Panc1 (cell line): Measurements from ENCODE around the gene ZFPL1. TPM values are rescaled to one million over a fixed set of nuclear protein-coding genes. Genes with fewer than 3 reads are reported as not detected.

Experiments used
- ATAC-seq: fragments of 200-7000 bp; cut with Tn5 transposase; 2 replicates; pipeline ENCODE4 v1.9.1; 2020; ENCODE audit warnings: mild to moderate bottlenecking, moderate library complexity
- BruUV-seq: library from RNA; stranded (reverse); fragments of 400-500 nt; replicated peaks from 2 replicates; lab custom pipeline; 2021; lab: Mats Ljungman, UMichigan
- CTCF ChIA-PET: fragments of 300-600 bp; sonication (Branson Sonifier 250); formaldehyde crosslinking; loops from one replicate; lab custom pipeline; 2022; ENCODE audit warnings: antibody characterized with exemption; lab: Charles Lee
- POLR2A ChIA-PET: fragments of 300-600 bp; sonication (Branson Sonifier 250); formaldehyde crosslinking; loops from one replicate; lab custom pipeline; 2022; ENCODE audit warnings: antibody characterized with exemption; lab: Charles Lee
- DNase-seq: peaks from one replicate; pipeline ENCODE4 v3.0.0-alpha.2; 2010; ENCODE audit warnings: low read depth, low spot score
- H3K27ac ChIP-seq: 2 replicates; pipeline ENCODE4 v1.5.1; 2011; ENCODE audit warnings: mild to moderate bottlenecking, low read length, inconsistent platforms
- H3K27me3 ChIP-seq: fragments of 200-500 bp; sonication (Bioruptor generic); 2 replicates; pipeline ENCODE4 v1.6.0; 2014; ENCODE audit warnings: low read length, inconsistent platforms; ENCODE audit not compliant: control insufficient read depth, insufficient read depth
- H3K36me3 ChIP-seq: fragments of 200-500 bp; sonication (Bioruptor generic); 2 replicates; pipeline ENCODE4 v1.5.1; 2014; ENCODE audit warnings: inconsistent platforms, mild to moderate bottlenecking, low read length, moderate library complexity; ENCODE audit not compliant: control insufficient read depth, insufficient read depth
- H3K4me1 ChIP-seq: 2 replicates; pipeline ENCODE4 v1.5.1; 2011; ENCODE audit warnings: inconsistent platforms, mild to moderate bottlenecking, low read length, moderate library complexity; ENCODE audit not compliant: control insufficient read depth, insufficient read depth
- H3K4me3 ChIP-seq, 2 experiments: 2 replicates each; pipeline ENCODE4 v1.5.1; 2011 to 2012; ENCODE audit warnings: low read depth in 2 of 2, low read length in 2 of 2, mild to moderate bottlenecking in 2 of 2, inconsistent platforms in 1 of 2, moderate library complexity in 1 of 2
- H3K9me3 ChIP-seq: fragments of 200-500 bp; sonication (Bioruptor generic); 2 replicates; pipeline ENCODE4 v1.5.1; 2014; ENCODE audit warnings: low read depth, mild to moderate bottlenecking, inconsistent platforms, low read length, moderate library complexity; ENCODE audit not compliant: control insufficient read depth, insufficient read depth
- POLR2AphosphoS5 ChIP-seq: IDR thresholded peaks from 2 replicates; pipeline ENCODE4 v1.6.1; 2012; ENCODE audit warnings: mild to moderate bottlenecking, low read depth, low read length, moderate library complexity
- SIN3A ChIP-seq: IDR thresholded peaks from 2 replicates; pipeline ENCODE4 v1.6.1; 2012; ENCODE audit warnings: low read depth, mild to moderate bottlenecking, low read length, moderate library complexity, borderline replicate concordance; ENCODE audit not compliant: insufficient read depth
- TCF7L2 ChIP-seq: IDR thresholded peaks from 2 replicates; pipeline ENCODE4 v1.6.1; 2011; ENCODE audit warnings: mild to moderate bottlenecking, low read depth, low read length, inconsistent platforms
- in situ Hi-C: cut with HindIII; loops from 2 replicates; pipeline ENCODE4 v1.10.0; 2016; ENCODE audit warnings: low sequenced_read_pairs, low pct_unique_long_range_greater_than_20kb
- intact Hi-C: fragments of 100-400 bp; cut with micrococcal nuclease; formaldehyde crosslinking; loops from one replicate; pipeline ENCODE4 v1.10.0; 2022; ENCODE audit not compliant: unreplicated experiment
- microRNA-seq: library from miRNA; unstranded; fragments of <30 nt; microRNA quantifications from one replicate; pipeline ENCODE4 v1.1.0, GENCODE V29; 2020; ENCODE audit not compliant: unreplicated experiment
- total RNA-seq: library from RNA; stranded (reverse); gene quantifications from one replicate; pipeline ENCODE4 v1.2.1, GENCODE V29; 2021; ENCODE audit not compliant: unreplicated experiment
- TF ChIP-seq, protein P1 (sequence below), 2 experiments: IDR thresholded peaks; 2 replicates each; pipeline ENCODE4 v1.6.1; 2011 to 2012; ENCODE audit warnings: low read depth in 2 of 2, control low read depth in 1 of 2, low read length in 1 of 2, mild to moderate bottlenecking in 1 of 2, moderate library complexity in 1 of 2; ENCODE audit not compliant: insufficient read depth in 1 of 2

The ZFPL1 gene
- total RNA-seq, 1 experiment from 2014 or later, result 68.4 TPM

DNA sequence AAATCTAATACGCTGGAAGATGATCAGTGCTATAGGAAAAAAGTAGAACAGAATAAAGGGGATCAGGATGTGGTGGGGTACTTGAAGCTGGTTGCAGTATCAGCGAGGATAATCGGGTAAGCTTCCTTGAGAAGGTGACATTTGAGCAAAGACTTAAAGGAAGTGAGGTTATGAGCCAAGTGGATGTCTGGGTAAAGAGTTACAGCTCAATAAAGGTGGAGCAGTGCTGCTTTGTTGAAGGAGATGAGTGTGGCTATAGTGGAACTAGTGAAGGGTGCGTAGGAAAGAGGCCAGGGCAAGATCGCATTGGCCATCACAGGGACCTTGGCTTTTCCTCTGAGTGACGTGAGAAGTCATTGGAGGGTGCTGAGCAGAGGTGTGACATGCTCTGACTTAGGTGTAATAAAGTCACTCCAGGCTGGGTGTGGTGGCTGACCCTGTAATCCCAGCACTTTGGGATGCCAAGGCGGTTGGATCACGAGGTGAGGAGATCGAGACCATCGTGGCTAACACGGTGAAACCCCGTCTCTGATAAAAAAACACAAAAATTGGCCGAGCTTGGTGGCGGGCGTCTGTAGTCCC lies 52.6 kb downstream of the ZFPL1 start:
- DNase-seq (no peak), ATAC-seq (no peak)
- no peaks in the 10 kb centered on the region for H3K9me3 ChIP-seq
- H3K27me3 ChIP-seq, result no peaks in the 10 kb centered on the region
- peaks cover 4% of the 10 kb centered on the region; the same call in 1 of the 2 replicates for H3K36me3 ChIP-seq
- no TSS peak for BruUV-seq
- TF ChIP-seq SIN3A (no peak), POLR2AphosphoS5 (no peak), TCF7L2 (no peak)
- TF ChIP-seq, protein P1, sequence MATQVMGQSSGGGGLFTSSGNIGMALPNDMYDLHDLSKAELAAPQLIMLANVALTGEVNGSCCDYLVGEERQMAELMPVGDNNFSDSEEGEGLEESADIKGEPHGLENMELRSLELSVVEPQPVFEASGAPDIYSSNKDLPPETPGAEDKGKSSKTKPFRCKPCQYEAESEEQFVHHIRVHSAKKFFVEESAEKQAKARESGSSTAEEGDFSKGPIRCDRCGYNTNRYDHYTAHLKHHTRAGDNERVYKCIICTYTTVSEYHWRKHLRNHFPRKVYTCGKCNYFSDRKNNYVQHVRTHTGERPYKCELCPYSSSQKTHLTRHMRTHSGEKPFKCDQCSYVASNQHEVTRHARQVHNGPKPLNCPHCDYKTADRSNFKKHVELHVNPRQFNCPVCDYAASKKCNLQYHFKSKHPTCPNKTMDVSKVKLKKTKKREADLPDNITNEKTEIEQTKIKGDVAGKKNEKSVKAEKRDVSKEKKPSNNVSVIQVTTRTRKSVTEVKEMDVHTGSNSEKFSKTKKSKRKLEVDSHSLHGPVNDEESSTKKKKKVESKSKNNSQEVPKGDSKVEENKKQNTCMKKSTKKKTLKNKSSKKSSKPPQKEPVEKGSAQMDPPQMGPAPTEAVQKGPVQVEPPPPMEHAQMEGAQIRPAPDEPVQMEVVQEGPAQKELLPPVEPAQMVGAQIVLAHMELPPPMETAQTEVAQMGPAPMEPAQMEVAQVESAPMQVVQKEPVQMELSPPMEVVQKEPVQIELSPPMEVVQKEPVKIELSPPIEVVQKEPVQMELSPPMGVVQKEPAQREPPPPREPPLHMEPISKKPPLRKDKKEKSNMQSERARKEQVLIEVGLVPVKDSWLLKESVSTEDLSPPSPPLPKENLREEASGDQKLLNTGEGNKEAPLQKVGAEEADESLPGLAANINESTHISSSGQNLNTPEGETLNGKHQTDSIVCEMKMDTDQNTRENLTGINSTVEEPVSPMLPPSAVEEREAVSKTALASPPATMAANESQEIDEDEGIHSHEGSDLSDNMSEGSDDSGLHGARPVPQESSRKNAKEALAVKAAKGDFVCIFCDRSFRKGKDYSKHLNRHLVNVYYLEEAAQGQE (IDR thresholded peaks at IDR 0.05; ENCODE audit: insufficient read depth in 1 of 2, low read depth in 2 of 2, low read length in 1 of 2), result no peak
- no peak overlapping the region for H3K4me3 ChIP-seq
- no peak overlapping the region for H3K27ac ChIP-seq
- in situ Hi-C loops, result no loop called here
- ChIA-PET POLR2A (interaction anchor here (0.7 kb wide), 1 partner anchor 361 kb away, joined by 10 read pairs; no protein-coding TSS in a partner anchor), CTCF (no interaction called here)
- H3K4me1 ChIP-seq, result peaks cover 16% of the 10 kb centered on the region
- intact Hi-C loops, result loop anchor here (10.0 kb wide), 1 partner anchor 48 kb away; the partner anchor contains the start of gene CAPN1

Small RNAs within 50 kb of the gene (microRNA-seq; reads per million reads assigned to microRNA genes)
- gene MIR6751, result 1.9 reads per million

Other genes with a start within 250 kb of the ZFPL1 start
- 4.1 TPM for gene CDC42BPG, start 239.6 kb upstream of the ZFPL1 start, total RNA-seq
- gene EHD1, start 205.6 kb upstream of the ZFPL1 start, total RNA-seq, result 186 TPM
- gene ATG2A, start 167.0 kb upstream of the ZFPL1 start, total RNA-seq, result 28.8 TPM
- 14.0 TPM for gene PPP2R5B, start 159.5 kb upstream of the ZFPL1 start, total RNA-seq
- not detected for gene GPHA2, start 148.3 kb upstream of the ZFPL1 start, total RNA-seq
- gene MAJIN, start 112.1 kb upstream of the ZFPL1 start, total RNA-seq, result not detected
- 1.6 TPM for gene BATF2, start 87.3 kb upstream of the ZFPL1 start, total RNA-seq
- 177 TPM for gene ARL2, start 70.1 kb upstream of the ZFPL1 start, total RNA-seq
- 51.5 TPM for gene SNX15, start 56.8 kb upstream of the ZFPL1 start, total RNA-seq
- gene SAC3D1, start 43.0 kb upstream of the ZFPL1 start, total RNA-seq, result 55.6 TPM
- 0.23 TPM for gene NAALADL1, start 25.7 kb upstream of the ZFPL1 start, total RNA-seq
- 92.9 TPM for gene CDCA5, start 182 bp upstream of the ZFPL1 start, total RNA-seq
- gene VPS51, start 12.0 kb downstream of the ZFPL1 start, total RNA-seq, result 101 TPM
- 85.4 TPM for gene TM7SF2, start 27.6 kb downstream of the ZFPL1 start, total RNA-seq
- 27.1 TPM for gene ZNHIT2, start 33.5 kb downstream of the ZFPL1 start, total RNA-seq
- 1,001 TPM for gene FAU, start 37.9 kb downstream of the ZFPL1 start, total RNA-seq
- 111 TPM for gene MRPL49, start 38.1 kb downstream of the ZFPL1 start, total RNA-seq
- gene SYVN1, start 50.3 kb downstream of the ZFPL1 start, total RNA-seq, result 64.3 TPM
- gene SPDYC, start 86.0 kb downstream of the ZFPL1 start, total RNA-seq, result not detected
- 256 TPM for gene CAPN1, start 97.7 kb downstream of the ZFPL1 start, total RNA-seq
- gene POLA2, start 177.7 kb downstream of the ZFPL1 start, total RNA-seq, result 39.0 TPM
- 8.1 TPM for gene CDC42EP2, start 230.6 kb downstream of the ZFPL1 start, total RNA-seq
- gene DPF2, start 249.6 kb downstream of the ZFPL1 start, total RNA-seq, result 97.0 TPM